IPS DF 4.7 (cell line): ENCODE measurements around the gene SLC39A8.
"Not testable (repeated sequence)": the region's sequence is repeated elsewhere in the genome, so short reads cannot be mapped to it uniquely, and the experiment has no call there.

ENCODE experiments used
- DNase-seq: peaks from one replicate; pipeline ENCODE4 v3.0.0-alpha.2; 2013; ENCODE audit warnings: low spot score; ENCODE audit errors: extremely low read depth

The SLC39A8 gene

DNA sequence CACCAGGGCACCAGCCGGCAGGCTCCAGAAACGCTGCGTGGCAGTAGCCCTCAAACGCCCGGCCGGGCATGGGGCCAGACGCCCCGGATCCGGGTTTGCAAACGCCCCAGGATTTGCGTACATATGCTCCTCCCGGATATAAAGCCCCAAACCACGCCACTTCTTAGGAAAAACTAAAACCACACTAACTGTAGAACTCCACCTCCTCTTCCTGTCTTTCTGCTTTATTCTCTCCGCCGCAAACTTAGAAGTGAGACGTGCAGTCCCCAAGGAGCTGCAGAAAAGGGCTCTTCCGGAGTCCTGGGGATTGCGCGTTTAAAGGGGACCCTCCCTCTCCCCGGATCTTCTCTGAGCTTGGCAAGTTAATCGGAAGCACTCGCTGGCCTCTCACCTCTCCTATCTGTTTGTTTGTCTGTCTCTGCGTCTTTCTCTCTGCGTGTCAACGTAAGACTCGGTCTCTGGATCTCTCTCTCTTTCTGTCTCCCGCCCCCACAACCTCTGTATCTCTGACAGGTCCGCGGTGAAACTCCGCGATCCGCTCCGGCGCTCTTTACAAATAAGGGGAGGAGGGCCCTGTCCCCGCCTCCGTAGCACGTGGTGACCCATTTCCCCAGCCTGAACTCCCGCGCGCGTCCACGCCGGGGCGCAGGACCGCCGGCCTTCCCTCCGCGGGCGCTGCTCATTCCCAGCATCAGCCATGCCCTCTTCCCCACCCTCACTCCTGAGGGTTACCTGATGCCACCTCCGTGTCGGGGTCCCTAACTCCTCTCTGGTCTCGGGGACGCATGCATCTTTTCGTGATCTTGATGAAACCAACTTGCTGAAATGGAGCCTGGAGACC is at the start of gene SLC39A8:
Gene SLC39A8 (minus strand): TSS at position 529 of the 841 bp plus-strand sequence. CDS start 820 bp downstream, outside the sequence.
- DNase-seq, result no peak

DNA sequence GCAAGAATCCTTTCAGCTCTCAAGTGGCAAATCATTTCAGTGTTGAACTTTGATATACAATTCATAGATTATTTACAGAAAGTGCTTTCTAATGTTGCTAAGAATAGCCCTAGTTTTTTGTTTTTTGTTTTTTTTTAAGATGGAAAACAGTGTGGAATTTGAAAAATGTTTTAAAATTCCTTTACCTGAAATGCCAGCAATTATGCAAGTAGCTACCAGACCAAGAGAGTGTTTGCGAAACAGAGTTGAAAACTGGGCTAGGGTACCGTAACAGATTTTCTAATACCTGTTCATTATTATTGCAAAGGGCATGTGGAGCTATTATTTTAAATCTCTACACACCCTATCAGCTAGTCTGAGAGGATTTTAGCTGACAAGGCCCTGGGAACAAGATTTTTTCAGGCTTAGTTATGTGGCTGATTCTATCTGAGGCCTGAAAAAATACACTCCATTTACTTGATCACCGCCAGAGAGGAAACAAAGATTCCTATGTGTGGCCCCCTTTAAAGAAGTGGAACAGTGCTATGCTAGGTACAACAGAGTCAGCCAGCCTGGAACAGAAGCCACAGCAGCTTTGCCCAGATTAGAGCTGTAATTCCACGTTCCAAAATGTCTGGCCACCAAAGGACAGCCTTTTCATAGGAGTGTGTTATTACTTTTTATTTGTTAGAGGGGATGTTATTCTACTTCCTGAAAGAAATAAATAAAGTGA is 46.9 kb upstream of the SLC39A8 start:
- DNase-seq, result no peak

DNA sequence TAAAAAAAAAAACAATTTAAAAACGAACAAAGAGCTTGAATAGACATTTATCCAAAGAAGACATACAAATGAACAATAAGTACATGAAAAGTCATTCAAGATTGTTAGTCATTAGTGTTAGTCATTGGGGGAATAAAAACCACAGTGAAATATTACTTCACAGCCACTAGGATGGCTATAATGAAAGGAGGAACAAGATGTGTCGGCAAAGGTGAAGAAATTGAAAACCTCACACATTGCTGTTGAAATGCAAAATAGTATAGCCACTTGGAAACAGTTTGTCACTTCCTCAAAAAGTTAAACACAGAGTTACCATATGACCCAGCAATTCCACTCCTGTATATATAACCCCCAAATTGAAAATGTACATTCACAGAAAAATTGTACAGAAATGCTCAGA is 45.2 kb upstream of the SLC39A8 start:
- DNase-seq, result no peak

GRCh38 chr4:102388611-102389010 is 43.3 kb upstream of the SLC39A8 start:
- DNase-seq, result no peak

GRCh38 chr4:102387552-102388150 is 42.4 kb upstream of the SLC39A8 start:
- DNase-seq, result no peak

DNA sequence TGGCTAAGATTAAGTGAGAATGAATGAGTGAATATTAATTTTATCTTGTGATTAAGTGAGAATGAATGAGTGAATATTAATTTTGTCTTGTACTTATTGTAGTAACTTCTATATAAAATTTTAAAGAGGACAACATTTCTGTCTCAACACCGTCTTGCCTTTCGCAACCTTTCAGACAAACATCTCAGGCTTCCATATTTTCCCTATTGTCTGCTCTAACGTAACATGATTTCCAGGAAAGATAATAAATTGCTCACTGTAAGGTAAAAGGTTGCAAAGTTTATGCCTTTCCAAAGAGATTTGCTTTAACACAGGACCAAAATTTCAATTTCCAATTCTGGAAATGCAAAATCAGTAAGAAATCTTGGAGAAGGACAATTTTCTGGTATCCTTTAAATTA is 41.7 kb upstream of the SLC39A8 start:
- no peak for DNase-seq

DNA sequence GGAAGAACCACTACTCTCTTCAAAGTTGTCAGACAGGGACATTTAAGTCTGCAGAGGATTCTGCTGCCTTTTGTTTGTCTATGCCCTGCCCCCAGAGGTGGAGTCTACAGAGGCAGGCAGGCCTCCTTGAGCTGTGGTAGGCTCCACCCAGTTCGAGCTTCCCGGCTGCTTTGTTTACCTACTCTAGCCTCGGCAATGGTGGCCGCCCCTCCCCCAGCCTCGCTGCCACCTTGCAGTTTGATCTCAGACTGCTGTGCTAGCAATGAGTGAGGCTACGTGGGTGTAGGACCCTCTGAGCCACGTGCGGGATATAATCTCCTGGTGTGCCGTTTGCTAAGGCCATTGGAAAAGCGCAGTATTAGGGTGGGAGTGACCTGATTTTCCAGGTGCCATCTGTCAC is 35.0 kb upstream of the SLC39A8 start:
- DNase-seq, result not testable (repeated sequence)

GRCh38 chr4:102362922-102363432 is 17.7 kb upstream of the SLC39A8 start:
- no peak for DNase-seq

DNA sequence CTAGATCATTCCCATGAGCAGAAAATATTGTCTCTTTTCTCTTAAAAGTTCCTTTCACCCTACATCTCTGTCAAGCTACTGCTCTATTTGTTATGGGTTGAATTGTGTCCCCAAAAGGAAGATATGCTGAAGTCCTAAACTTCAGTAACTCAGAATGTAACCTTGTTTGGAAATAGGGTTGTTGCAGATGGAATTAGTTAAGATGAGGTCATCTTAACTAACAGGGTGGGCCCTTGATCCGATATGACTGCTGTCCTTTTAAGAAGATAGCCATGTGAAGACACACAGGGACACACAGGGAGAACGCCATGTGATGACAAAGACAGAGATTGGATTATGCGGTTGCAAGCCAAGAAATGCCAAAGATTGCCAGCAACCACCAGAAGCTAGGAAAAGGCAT is 12.8 kb upstream of the SLC39A8 start:
- no peak for DNase-seq

GRCh38 chr4:102357637-102358036 is 12.4 kb upstream of the SLC39A8 start:
- not testable (repeated sequence) for DNase-seq

GRCh38 chr4:102356562-102357202 is 11.4 kb upstream of the SLC39A8 start:
- no peak for DNase-seq

- no peak for DNase-seq
These were observed 10.5 kb upstream of the SLC39A8 start for GRCh38 chr4:102355748-102356147.

DNA sequence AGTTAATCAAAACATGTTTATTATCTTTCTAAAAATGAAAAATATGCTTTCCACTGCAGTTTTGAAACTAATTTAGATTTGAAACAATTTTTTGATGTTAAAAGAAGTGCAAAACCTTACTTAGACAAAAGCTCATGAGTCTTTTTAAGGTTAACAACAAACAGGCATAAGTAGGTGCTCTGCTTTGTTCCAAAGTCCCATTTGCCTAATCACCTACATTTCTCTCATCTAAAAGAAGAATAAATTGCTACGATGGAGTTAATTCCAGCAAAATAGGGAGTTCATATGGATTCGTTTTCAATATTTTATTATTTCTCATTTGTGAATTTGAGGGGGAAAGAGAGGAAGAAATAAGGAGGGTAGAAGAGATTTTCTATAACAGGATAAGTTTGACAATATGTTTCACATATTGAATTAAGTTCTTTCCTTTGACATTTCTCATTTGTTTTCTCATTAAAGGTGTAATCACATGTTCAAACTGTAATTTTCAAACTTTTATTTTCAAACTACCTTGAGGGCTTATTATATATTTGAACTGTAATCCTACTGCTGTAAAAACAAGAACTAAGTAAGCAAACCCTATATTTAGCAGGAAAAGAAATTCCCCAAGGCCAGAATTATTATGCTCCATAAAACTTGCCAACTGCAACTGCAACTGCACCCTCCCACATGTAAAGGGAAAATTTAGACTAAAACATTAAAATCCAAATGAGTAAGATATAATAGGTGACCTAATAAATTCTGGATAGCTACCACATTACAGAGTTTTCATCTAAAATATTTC is 9.6 kb upstream of the SLC39A8 start:
- no peak for DNase-seq

GRCh38 chr4:102352781-102353180 is 7.5 kb upstream of the SLC39A8 start:
- no peak for DNase-seq

DNA sequence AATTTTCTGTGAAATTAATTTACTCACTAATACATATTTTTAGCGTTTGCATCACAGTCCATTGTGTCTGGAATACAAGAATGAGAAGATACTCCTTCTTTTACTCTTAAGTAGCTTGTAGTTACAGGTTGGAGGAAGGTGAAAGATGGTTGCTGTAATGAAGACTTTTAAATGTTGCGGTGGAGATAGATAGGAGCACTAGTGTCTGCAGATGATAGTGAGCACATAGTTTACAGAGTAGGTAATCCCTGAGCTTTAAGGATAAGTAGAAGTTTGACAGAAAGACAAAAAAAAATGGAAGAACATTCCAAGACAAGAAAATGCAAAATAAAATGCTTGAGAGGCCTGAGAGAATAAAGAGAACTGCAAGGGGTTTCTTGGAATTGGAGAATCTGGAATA is 5.4 kb upstream of the SLC39A8 start:
- no peak for DNase-seq

DNA sequence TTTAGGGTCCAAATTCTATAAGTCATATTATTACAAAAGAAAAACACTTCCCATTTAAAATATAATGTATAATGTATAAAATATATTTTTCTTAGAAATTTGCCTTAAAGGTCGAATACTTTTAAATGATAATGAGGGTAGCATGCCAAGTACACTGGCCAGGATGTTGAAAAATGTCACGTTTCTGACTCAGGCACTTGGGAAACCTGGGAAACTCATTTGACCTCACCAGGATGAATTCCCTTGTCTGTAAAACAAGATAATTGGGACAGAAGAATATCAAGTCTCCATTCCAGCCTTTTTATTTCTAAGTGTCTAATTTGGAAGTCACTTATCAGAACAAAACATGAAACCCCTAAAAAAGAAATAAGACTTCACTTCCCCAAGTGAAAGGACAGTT is 3.4 kb upstream of the SLC39A8 start:
- DNase-seq, result no peak

- DNase-seq, result no peak
These were observed 466 bp upstream of the SLC39A8 start for GRCh38 chr4:102345795-102346100.

DNA sequence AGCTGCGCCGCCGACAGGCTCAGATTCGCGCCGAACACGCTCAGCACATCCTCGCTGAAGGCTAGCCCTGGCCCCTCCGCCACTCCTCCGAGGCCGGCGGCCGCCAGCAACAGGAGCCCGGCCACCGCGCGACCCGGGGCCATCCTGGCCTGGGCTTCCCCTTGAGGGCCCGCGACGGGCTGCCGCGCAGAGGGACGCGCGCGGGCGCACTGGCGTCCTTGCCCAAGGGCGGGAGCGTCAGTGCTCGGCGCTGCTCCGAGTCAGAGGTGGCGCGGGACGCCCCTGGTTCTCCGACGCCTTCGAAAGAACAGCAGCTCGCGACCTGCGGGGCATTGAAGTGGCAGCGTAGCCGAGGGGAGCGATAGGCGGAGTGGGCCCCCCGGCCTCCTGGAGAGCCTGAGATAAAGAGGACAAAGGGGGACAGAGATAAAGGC is 745 bp downstream of the SLC39A8 start:
- DNase-seq, result no peak

- no peak for DNase-seq
These were observed 1.2 kb downstream of the SLC39A8 start for GRCh38 chr4:102343964-102344519.

GRCh38 chr4:102342404-102343074 is 2.7 kb downstream of the SLC39A8 start:
- no peak for DNase-seq
